NB4 (cell line): Measurements from ENCODE around the gene FOXE3.

Source experiments
- MYC ChIP-seq: IDR thresholded peaks from 2 replicates; pipeline ENCODE4 v1.6.1; 2011; ENCODE audit warnings: low read depth, low read length
- POLR2A ChIP-seq: IDR thresholded peaks from 2 replicates; pipeline ENCODE4 v1.6.1; 2011; ENCODE audit warnings: mild to moderate bottlenecking; ENCODE audit not compliant: insufficient read length; ENCODE audit errors: extremely low read depth

- TF ChIP-seq MYC (no peak), POLR2A (no peak)
These were observed 35.4 kb upstream of the FOXE3 start for GRCh38 chr1:47380699-47381098.
